Lung (tissue), 12 donors: ENCODE measurements around the gene TTLL1. TPM values are rescaled to one million over a fixed set of nuclear protein-coding genes. Genes with fewer than 3 reads are reported as not detected.

Experiments
- ATAC-seq: fragments of 200-7000 bp; cut with Tn5 transposase; one replicate; pipeline ENCODE4 v1.9.1; 2020; ENCODE audit warnings: moderate number of reproducible peaks; ENCODE audit not compliant: insufficient read depth, low FRiP score
- DNase-seq, 3 donors: peaks; one replicate each; pipeline ENCODE4 v3.0.0-alpha.2; 2013 to 2017
- H3K27ac ChIP-seq, 2 donors: one replicate each; pipeline ENCODE4 v1.5.1; 2013; ENCODE audit warnings: mild to moderate bottlenecking in 2 of 2, moderate library complexity in 2 of 2, control low read depth in 1 of 2, inconsistent platforms in 1 of 2, low read depth in 1 of 2, low read length in 1 of 2
- H3K27me3 ChIP-seq, 3 donors: one replicate each; pipeline ENCODE4 v1.5.1; 2013; ENCODE audit warnings: low read length in 2 of 3; ENCODE audit not compliant: control insufficient read depth in 3 of 3, insufficient read depth in 3 of 3
- H3K36me3 ChIP-seq, 4 donors: one replicate each; pipeline ENCODE4 v1.5.1; 2013; ENCODE audit warnings: low read length in 4 of 4, mild to moderate bottlenecking in 1 of 4, moderate library complexity in 1 of 4; ENCODE audit not compliant: control insufficient read depth in 4 of 4, insufficient read depth in 4 of 4
- H3K4me1 ChIP-seq, 5 donors: one replicate each; pipeline ENCODE4 v1.5.1; 2013; ENCODE audit warnings: low read length in 5 of 5, mild to moderate bottlenecking in 2 of 5, moderate library complexity in 1 of 5; ENCODE audit not compliant: control insufficient read depth in 5 of 5, insufficient read depth in 5 of 5
- H3K4me3 ChIP-seq: one replicate; pipeline ENCODE4 v1.5.1; 2013; ENCODE audit warnings: mild to moderate bottlenecking, control low read depth, moderate library complexity
- H3K9ac ChIP-seq, 2 donors: one replicate each; pipeline ENCODE4 v1.5.1; 2013; ENCODE audit warnings: low read length in 2 of 2, control low read depth in 1 of 2; ENCODE audit not compliant: insufficient read depth in 1 of 2
- H3K9me3 ChIP-seq, 4 donors: one replicate each; pipeline ENCODE4 v1.5.1; 2013; ENCODE audit warnings: low read length in 3 of 4, mild to moderate bottlenecking in 1 of 4, moderate library complexity in 1 of 4; ENCODE audit not compliant: control insufficient read depth in 4 of 4, insufficient read depth in 3 of 4
- CTCF ChIP-seq: IDR thresholded peaks from 2 replicates; pipeline ENCODE4 v1.5.1; 2012; ENCODE audit warnings: mild to moderate bottlenecking; ENCODE audit errors: control extremely low read depth, extremely low read depth
- WGBS, 2 donors: extraction: QIAGEN DNeasy Blood & Tissue Kit; methylation state at CpG; one replicate each; pipeline ENCODE4 v1.1.7; 2013; 5-methylcytosine and 5-hydroxymethylcytosine counted together
- polyA plus RNA-seq, 2 donors: library from polyadenylated mRNA; stranded (reverse); fragments of 200-250 nt; gene quantifications; one replicate each; pipeline ENCODE4 v1.2.1, GENCODE V29; 2013
- total RNA-seq, 2 donors: library from RNA; depleted of rRNA in 1 of 2; stranded (reverse); fragments of >200 nt in 1 of 2; gene quantifications; one replicate each; pipeline ENCODE4 v1.2.1, GENCODE V29; 2014 to 2021
- donor health status: control.
- donor health status: control.
- donor health status: Bipolar disorder and iron deficiency.
- donor health status: healthy.
- donor health status: DM: yes; HTN: yes; CAD: no.

TTLL1 gene
- total and polyA plus RNA-seq, 4 donors: 3.8 to 8.0 (median 5.6) TPM

DNA sequence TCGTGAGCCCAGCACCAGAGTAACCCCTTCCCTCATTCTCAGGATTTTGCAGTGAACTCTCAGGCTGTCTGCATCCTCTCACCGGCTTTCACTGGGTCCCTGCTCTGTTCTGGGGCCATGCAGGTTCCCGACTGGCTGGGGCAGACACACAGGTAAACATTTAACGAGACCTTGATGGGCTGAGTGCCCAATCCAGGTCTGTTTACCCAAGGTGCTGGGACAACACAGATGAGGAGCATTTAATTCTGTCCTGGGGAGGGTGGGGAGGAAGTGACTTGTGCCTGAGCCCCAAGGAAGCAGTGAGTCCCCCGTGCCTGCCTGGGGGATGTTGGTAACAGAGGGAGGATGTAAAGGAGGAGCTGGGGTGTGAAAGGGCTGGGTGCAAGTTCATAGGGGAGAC, 25.8 kb upstream of the TTLL1 start:
- TF ChIP-seq CTCF: no peak
- peak in 2 of 3 donors; percentile 19 to 56 for DNase-seq
- no peaks in the 10 kb centered on the region for H3K36me3 ChIP-seq
- no peak overlapping the region for H3K9ac ChIP-seq
- H3K27ac ChIP-seq: no peak overlapping the region
- ATAC-seq: no peak
- H3K4me1 ChIP-seq: peaks cover 0 to 12% (median 7%) of the 10 kb centered on the region in 5 donors
- H3K27me3 ChIP-seq: peaks cover 0 to 24% (median 19%) of the 10 kb centered on the region in 3 donors
- H3K9me3 ChIP-seq: no peaks in the 10 kb centered on the region
- 43 to 66% methylated on average over 5 of the region's 5 CpGs for WGBS, 2 donors
- H3K4me3 ChIP-seq: no peak overlapping the region

- ATAC-seq (no peak), DNase-seq (peak in 2 of 3 donors; percentile 20 to 32)
- Histone ChIP-seq H3K27ac (no peak overlapping the region), H3K36me3 (no peaks in the 10 kb centered on the region), H3K4me3 (no peak overlapping the region), H3K4me1 (peaks cover 0 to 12% (median 7%) of the 10 kb centered on the region in 5 donors), H3K9me3 (no peaks in the 10 kb centered on the region), H3K9ac (no peak overlapping the region), H3K27me3 (peaks cover 0 to 34% (median 26%) of the 10 kb centered on the region in 3 donors)
- no peak for TF ChIP-seq CTCF
- WGBS, 2 donors: 39 to 49% methylated on average over 13 of the region's 13 CpGs
Observed at GRCh38 chr22:43113526-43114251, 24.5 kb upstream of the TTLL1 start.

DNA sequence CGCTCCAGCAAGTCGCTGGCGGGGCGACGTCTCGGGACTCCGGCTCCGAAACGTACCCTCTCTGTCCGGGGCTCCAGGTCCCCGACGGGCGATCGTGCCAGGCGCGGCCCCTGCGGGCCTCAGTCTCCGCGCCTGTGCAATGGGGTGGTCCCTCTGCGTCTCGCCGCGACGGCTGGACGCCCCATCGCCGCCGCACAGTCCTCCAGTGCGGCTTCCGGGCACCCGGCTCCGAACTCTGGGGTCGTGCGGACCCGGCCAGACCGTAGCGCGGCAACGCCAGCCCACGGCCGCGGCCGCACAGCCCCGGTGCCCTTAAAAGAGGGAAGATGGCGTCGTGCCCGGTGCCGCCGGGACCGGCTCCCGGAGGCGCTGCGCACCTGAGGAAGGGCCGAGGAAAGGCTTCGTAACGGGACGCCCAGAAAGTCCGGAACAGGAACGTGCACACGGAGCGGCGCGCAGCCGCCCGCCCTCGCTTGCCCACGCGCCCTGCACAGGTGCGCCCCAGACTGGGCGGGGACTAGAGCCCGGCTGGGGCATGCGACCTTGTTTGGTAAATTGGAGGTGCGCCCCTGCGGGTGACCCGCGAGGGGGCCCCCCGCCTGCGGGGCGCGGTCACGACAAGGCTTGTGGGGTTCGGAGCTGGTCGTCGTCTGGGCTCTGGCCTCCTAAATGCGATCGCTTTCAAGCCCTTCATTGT, 21.9 kb upstream of the TTLL1 start:
- H3K9ac ChIP-seq: peak overlapping the region in 1 of 2 donors; percentile 37
- H3K4me1 ChIP-seq: peaks cover 0 to 12% (median 7%) of the 10 kb centered on the region in 5 donors

More for the DNA sequence above, 21.9 kb upstream of the TTLL1 start:
- TF ChIP-seq CTCF: no peak
- H3K9me3 ChIP-seq: no peaks in the 10 kb centered on the region
- no peak overlapping the region for H3K27ac ChIP-seq
- ATAC-seq: peak; percentile 62
- 3% methylated on average over 83 to 86 of the region's 86 CpGs for WGBS, 2 donors
- peak in 1 of 3 donors; percentile 34 for DNase-seq
- no peaks in the 10 kb centered on the region for H3K36me3 ChIP-seq
- peak overlapping the region; percentile 61 for H3K4me3 ChIP-seq
- H3K27me3 ChIP-seq: peaks cover 0 to 35% (median 28%) of the 10 kb centered on the region in 3 donors
